ENCODE measurements around the gene ADAMTS13.

- TF ChIP-seq CTCF (conservative IDR thresholded peaks at IDR 0.05 in 1 of 2, IDR thresholded peaks at IDR 0.05 in 1 of 2; ENCODE audit: extremely low read depth in 1 of 2, insufficient read depth in 1 of 2, low read depth in 1 of 2, low read length in 2 of 2) (no peak), EZH2 (IDR thresholded peaks at IDR 0.05; ENCODE audit: borderline replicate concordance, low read length) (no peak)
Measured at GRCh38 chr9:133378408-133378962, 43.7 kb upstream of the ADAMTS13 start.
